Measurements from ENCODE around the gene FKBP4.

- no peak for TF ChIP-seq CTCF (IDR thresholded peaks at IDR 0.05)
- no peak for TF ChIP-seq POLR2AphosphoS5 (IDR thresholded peaks at IDR 0.05)
- no peak for TF ChIP-seq POLR2A (IDR thresholded peaks at IDR 0.05)
Measured at GRCh38 chr12:2826036-2826435, 31.3 kb downstream of the FKBP4 start.

Data from prostate gland (tissue), 2 donors.